Activated effector memory CD4-positive, alpha-beta T cell treated with Interleukin-2 at 50 U/mL for 16 hours (primary cell): ENCODE data around the gene CCNB3.
A peak's percentile ranks its signal among the peaks of the same experiment; 100 is the strongest.
"Not testable (repeated sequence)": the region's sequence is repeated elsewhere in the genome, so short reads cannot be mapped to it uniquely, and the experiment has no call there.

Source experiments
- DNase-seq: peaks from one replicate; pipeline ENCODE4 v3.0.0-alpha.2; 2020

Gene CCNB3, protein sequence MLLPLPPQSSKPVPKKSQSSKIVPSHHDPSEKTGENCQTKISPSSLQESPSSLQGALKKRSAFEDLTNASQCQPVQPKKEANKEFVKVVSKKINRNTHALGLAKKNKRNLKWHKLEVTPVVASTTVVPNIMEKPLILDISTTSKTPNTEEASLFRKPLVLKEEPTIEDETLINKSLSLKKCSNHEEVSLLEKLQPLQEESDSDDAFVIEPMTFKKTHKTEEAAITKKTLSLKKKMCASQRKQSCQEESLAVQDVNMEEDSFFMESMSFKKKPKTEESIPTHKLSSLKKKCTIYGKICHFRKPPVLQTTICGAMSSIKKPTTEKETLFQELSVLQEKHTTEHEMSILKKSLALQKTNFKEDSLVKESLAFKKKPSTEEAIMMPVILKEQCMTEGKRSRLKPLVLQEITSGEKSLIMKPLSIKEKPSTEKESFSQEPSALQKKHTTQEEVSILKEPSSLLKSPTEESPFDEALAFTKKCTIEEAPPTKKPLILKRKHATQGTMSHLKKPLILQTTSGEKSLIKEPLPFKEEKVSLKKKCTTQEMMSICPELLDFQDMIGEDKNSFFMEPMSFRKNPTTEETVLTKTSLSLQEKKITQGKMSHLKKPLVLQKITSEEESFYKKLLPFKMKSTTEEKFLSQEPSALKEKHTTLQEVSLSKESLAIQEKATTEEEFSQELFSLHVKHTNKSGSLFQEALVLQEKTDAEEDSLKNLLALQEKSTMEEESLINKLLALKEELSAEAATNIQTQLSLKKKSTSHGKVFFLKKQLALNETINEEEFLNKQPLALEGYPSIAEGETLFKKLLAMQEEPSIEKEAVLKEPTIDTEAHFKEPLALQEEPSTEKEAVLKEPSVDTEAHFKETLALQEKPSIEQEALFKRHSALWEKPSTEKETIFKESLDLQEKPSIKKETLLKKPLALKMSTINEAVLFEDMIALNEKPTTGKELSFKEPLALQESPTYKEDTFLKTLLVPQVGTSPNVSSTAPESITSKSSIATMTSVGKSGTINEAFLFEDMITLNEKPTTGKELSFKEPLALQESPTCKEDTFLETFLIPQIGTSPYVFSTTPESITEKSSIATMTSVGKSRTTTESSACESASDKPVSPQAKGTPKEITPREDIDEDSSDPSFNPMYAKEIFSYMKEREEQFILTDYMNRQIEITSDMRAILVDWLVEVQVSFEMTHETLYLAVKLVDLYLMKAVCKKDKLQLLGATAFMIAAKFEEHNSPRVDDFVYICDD (N-terminal part only)

DNA sequence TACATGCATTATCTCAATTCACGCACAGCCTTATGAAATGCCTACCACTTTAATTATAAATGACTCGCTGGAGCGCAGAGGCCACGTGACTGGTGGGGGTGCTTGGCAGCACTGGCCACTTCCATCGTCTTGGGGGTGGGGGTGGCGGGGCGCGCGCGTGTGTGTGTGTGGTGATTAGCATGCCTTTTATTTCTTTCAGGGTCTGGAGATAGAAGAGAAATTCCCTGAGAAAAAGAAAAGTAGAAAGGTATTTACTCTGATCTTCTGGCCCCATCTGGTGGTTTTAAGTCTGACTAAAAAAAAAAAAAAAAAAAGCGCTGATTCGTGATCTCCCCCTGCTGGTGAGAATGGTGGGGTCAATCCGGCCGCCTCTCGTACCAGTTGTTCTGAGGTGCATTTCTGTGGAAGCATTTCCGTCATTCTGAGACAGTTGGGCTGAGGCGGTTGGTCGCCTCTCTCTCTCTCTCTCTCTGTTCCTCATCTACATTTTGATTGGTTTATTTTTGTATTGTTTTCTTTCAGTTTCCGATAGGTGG lies at the start of gene CCNB3:
Gene CCNB3 (plus strand): TSS at position 402 of the 536 bp plus-strand sequence. CDS start 80,399 bp downstream, outside the sequence.
- DNase-seq = peak; percentile 46

DNA sequence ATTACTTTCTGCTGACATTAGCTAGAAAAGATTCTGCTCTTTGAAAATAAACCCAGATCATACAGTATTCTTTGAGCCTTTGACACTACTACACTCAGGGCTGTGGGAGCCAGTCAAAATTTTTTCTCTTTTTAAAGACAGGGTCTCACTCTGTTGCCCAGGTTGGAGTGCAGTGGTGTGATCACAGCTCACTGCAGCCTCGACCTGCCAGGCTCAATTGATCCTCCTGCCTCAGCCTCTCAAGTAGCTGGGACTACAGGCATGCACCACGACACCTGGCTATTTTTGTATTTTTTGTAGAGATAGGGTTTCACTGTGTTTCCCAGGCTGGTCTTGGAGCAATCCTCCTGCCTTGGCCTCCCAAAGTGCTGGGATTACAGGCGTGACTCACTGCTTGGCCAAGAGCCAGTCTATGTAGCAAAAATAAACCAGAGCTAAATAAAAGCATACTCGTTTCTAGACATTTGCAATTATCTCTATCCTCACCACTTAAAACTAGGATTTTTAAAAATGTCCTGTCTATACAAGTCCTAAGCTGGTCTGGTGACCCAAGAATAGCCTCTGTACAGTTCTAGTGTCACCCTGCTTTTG lies 46.9 kb upstream of the CCNB3 start:
- DNase-seq = no peak

DNA sequence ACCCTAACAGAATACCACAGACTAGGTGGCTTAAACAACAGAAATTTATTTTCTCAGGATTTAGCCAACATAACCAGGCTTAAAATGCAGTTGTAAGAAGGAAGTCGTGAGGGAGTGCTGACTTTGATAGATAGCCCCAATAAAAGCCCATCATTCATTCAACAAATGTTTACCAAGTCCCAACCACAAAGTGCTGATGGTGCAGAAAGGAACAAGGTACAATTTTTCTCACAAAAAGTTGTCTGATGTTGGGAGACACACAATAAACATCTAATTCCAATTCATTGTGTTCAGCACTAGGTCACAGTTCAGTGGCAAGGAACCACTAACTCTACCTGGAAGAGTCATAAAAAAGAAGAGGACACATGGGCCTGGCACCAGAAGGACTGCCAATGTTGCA lies 46.0 kb upstream of the CCNB3 start:
- no peak for DNase-seq

DNA sequence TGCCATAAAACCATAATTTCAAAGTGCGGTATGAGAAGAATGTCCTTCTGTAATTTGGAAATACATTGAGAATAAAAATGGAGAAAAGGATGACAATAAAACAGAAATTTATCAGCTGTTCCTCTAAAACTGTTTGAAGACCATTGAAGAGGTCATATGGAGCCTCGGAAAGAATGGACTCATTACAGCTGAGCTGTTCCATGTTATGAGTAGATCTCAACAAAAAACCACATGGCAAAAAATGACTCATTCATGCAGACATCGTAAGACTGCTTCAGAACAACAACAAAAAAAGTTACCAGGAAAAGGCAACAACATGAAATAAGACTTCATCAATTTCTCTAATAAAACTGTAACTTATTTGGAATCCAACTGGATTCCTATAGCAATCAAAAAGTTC lies 43.4 kb upstream of the CCNB3 start:
- DNase-seq = no peak

DNA sequence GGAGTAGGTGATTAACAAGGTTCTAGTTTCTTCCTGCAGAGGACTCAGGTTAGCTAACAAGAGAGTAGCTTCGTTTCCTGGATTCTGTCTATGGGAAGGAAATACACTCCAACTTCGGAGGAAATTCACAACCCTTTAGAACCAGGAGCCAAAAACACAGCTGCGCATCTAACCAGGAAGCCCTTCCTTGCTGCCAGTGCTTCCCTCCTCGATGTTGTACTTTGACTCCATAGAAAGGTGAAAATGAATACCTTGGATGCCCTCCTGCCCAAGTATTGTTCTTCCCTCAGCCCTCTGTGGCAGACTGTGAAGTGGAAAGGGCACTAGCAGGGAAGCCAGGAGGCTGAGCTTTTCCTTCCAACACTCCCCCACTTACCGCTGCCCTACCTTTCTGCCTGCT lies 38.8 kb upstream of the CCNB3 start:
- DNase-seq = no peak

DNA sequence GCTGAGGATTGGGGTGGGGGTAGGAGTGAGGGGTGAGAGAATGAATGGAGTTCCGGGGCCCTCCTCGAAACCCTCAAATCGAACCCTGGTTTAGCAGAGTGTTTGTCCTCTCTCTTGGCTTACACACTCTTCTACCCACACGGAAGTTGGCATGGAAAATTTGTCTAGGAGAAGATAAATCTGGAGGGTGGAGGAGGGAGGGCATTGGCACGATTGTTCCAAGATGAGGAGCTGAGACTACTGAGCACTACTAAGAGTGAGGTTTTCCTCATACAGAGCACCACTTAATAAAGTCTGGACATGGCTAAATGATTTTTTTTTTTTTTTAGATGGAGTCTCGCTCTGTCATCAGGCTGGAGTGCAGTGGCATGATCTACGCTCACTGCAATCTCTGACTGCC lies 37.2 kb upstream of the CCNB3 start:
- DNase-seq = no peak

DNA sequence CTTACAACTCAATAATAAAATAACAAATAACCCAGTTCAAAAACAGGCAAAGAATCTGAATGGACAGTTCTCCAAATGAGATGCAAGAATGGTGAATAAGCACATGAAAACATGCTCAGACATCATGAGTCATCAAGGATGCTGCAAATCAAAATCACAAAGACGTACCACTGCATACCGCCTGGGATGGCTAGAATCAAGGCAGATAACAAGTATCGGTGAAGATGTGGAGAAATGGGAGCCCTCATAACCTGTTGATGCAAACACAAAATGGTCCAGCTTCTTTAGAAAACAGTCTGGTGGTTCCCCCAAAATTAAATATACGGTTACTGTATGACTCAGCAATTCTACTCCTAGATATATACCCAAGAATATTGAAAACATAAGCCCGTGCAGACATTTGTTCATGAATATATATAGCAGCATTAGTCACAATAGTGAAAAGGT lies 36.3 kb upstream of the CCNB3 start:
- DNase-seq = no peak

DNA sequence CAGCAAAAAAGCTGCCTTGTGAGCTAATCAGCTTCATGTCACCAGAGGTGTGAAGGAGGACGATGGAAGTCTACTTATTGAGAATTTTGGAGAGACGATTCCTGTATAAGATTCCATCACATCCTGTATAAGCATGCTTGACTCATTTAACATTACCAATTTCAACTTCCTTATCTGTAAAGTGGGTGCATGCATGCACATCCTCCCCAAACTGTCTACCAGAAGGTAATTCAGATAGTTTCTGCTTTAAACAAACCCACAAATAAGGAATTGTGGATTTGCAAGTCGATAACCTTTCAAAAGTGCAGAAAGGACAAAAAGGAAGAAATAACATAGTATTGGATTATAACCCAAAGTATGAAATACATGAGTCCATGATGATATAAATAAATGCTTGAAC lies 34.8 kb upstream of the CCNB3 start:
- no peak for DNase-seq

DNA sequence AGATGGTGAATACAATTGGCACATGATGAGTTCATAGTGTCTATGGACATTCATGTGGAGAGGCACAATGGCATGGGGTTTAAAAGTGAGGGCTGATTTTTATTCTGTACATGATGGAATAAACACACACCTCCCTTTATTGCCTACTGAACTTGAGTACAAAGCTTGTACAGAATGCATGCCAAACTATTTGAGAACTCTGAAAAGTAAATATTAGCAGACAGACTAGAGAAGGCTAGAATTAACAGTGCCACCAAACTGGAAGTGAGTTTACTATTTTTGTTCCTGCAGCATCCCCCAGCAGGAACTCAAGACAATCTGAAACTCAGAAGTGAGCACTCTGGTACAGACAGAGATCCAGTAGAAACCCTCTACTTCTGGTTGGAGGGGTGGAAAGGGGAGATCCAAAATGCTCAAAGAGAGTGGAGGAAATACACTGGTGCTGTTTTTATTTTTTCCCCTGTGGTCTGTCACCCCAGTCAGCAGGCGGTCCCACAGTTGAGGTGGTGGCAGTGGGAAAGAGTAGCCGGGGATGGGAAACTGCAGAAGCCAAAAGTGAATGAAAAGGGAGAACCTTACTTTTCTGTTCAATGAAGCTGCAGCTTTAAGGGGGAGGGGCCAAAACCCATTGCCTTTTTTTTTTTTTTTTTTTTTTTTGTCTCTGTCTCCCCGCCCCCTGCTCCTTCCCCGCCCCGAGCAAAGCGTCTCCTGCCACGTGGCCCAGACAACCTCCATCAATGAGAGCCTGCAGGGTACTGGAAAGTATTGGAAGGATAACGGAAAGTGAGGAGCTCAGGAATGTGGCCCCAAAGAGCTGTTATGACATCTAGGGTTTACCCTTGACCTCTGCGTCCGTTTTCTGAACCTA lies 24.3 kb upstream of the CCNB3 start:
- DNase-seq = no peak

DNA sequence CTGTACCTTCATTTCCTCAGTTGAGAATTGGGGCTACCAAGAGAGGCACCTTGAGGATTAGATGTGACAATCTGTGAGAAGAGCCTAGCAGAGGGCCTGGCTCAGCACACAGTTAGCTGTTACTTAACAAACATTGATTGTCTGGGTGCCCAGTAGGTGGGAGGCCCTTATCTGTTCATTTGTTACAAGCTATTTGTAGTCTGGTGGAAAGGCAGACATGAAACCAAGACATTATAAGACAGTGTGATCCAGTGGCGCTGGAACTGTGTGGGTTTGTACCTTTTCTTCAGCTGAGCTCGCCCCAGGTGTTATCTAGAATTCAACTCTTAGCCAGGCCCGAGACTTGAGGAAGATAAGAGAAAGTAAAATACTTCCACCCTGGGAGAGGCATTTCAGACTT lies 20.7 kb upstream of the CCNB3 start:
- no peak for DNase-seq

DNA sequence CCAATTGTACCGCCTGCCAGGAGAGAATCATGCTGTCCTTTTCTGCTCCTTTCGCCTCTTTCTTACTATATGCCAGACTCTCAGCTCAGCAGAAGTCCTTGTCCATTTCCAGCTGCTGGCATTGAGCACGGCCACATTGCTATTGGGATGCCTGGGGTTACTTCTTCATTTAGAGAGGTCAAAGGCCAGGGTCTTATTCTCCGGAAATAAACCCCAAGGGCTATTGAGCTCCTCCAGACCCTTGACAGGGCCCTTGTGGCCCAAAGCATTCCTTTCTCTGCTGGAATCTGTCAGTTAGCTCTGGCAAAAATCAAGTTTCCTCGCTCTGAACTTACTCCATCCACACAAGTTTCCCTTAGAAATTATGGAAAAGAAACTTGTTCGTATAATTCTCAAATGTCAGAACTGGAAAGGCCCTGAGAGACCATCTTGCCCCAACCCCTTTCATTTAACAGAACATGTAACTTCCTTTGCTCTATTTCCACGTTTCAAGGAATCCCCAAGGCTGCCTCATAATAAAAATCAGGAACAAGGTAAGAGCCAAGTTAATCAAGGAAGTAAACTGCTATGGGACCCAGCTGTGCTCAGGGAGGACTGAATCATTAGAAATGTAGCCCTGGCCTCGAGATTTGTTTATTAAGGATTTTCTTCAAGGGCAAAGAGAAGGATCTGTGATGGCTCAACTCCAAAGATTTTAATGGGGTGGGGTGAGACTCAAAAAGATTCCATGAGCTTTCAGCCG lies 15.5 kb upstream of the CCNB3 start:
- no peak for DNase-seq

DNA sequence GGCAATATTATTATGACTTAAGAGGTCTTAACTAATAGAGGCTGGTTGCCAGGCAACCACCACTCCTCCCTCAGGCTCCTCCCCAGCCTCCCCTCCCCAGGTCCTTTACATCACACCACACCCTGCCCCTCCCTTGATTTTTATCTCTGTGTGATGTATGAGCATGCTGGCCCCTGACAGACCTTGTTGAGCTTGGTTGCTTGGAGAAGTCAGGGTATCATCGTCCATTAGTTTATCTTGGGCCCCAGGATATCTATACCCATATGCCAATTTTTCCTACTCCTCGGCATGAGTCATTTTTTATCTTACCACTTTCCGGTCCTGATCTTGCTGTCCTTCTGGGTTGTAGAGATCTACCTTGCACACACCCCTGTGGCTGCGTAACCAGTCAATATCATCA lies 6.2 kb upstream of the CCNB3 start:
- DNase-seq = no peak

DNA sequence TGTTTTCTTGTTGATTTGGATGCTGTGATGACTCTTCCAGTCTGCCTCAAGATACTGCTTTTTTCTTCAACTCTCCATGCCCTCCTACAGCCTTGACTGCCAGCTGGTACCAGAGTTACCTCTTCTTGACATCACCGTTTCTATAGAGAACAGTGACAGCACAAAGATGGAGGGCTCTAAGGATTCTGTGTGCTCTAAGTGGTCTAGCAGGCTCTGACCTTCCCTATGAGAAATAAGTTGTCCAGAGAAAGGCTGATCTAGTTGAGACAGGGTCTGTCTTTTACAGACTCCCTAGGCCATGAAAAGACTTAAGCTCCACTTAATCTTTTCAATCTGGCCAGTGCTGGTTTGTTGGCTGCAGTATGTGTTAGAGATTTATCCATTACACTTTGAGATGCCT lies 3.7 kb upstream of the CCNB3 start, which contains the start of gene AKAP4:
Gene AKAP4 (minus strand): TSS at position 101 of the 400 bp plus-strand sequence. CDS start 118 bp downstream, outside the sequence.
- no peak for DNase-seq

DNA sequence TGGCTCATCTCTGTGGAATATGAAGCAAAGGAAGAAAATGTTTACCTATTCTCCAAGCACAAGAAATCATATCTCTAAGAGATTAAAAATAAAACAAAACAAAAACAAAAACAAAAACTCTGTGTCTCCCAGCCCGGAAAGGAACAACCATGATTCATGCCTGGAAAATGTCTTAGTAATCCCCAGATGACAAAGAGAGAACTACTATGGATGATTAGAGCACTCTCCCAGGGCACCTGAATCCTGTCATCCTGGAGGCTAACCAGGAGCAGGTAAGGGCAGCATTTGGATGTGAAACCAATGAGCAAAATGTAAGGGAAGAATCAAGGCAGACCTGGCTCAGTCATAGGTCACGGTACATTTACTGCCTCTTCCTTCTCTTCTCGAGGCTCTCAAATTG lies 2.0 kb upstream of the CCNB3 start:
- DNase-seq = no peak

DNA sequence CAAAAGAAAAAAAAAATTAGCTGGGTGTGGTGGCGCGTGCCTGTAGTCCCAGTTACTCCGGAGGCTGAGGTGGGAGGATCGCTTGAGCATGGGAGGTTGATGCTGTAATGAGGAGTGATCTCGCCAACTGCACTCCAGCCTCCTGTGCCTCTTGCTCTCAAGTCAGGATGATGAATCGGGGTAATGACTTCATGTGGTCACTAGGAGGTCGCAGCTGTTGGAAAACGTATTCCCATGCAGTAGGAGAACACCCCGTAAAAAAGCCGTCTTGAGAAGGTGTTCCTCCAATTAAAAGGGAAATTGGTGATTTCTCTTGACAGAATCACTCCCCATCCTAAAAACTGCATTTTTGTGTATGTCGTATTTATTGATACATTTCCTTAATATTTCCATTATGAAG lies 2.2 kb downstream of the CCNB3 start:
- DNase-seq = no peak

DNA sequence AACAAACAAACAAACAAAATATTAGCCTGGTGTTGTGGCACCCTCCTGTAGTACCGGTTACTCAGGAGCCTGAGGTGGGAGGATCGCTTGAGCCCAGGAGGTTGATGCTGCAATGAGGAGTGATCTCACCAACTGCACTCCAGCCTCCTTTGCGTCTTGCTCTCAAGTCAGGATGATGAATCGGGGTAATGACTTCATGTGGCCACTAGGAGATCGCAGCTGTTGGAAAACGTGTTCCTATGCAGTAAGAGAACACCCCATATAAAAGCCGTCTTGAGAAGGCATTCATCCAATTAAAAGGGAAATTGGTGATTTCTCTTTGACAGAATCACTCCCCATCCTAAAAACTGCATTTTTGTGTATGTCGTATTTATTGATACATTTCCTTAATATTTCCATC lies 6.9 kb downstream of the CCNB3 start:
- no peak for DNase-seq

DNA sequence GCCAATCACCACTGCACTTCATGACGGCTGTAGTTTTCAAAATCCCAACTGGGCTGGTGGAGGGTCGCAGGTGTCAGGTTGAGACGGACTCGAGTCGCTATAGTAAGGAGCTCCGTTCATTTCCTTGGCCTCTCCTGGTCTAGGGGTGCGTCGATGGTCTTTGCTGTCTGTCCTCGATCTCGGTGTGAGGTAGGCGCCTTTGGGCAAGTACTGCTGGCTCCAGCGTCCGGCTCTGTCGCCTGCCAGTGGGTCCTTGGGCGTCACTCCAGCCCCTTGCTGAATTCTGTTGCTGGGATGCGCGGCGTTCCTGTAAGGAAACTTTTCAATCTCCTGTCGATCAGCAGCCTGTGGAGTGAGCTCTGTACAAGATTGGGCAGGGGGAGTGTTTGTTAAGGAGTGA lies 76.7 kb downstream of the CCNB3 start:
- DNase-seq = no peak

DNA sequence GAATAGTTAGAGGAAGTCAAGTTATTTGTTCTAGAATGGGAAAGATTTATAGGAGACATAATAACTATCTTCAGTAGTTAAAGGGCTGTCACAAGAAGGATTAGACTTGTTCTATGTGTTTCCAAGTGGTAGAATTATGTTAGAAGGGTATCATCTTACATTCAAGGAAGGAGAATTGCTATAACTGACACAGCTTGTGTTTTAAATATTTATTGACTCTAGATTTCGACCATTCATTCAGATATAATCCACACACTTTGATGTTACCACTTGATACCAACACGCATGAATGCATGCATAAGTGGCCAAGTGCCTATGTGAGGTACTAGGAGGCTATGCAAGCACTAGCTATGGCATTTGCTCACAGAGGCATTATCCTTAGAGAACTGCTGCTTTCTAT lies 122.7 kb downstream of the CCNB3 start:
- no peak for DNase-seq

DNA sequence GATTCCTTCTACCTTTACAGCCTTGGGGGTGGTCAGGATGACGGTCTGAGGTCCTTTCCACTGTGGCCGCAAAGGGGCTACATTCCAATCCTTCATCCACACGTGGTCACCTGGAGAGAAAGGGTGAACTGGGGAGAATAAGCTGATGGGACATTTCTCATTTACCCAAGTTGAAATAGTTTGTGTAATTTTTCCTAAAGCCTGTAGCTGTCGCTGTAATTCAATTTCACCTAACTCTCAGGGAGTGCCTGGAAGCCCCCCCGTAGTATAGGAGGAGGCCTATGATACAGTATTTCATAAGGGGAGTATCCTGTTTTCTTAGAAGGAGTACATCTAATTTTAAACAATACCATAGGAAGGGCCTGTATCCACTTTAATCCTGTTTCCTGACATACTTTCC lies 128.1 kb downstream of the CCNB3 start:
- DNase-seq = not testable (repeated sequence)

DNA sequence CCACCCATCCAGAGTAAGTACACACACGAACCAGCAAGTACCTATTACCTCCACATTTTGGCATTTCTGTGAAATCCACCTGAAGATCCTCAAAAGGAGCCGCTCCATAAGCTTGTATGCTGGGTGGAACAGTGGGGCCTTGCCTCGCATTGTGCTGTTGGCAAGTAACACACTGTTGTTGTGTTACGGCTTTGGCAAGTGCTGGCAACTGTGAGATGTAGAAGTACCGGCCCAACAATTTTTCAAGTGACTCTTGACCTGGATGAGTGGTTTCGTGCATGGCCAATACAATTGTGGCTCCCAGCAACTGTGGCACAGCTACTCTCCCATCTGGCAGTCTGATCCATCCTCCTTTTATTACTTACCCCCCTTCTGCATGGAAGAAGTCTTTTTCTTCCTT lies 128.7 kb downstream of the CCNB3 start:
- DNase-seq = no peak

DNA sequence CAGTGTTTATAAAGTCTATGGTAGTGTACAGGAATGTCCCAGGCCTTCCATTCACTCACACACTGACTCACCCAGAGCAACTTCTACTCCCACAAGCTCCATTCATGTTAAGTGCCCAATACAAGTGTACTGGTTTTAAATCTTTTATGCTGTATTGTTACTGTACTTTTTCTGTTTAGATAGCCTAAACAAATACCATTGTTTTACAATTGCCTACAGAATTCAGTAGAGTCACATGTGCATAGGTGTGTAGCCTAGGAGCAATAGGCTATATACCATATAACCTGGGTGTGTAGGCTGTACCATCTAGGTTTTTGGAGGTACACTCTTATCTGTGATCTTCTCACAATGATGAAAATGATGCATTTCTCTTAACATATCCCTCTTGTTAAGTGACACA lies 139.4 kb downstream of the CCNB3 start:
- no peak for DNase-seq
